Stimulated activated CD4-positive, alpha-beta T cell treated with anti-CD3 and anti-CD28 coated beads, Interleukin-2, amount 100 ng/mL, for 24 hours (primary cell): ENCODE measurements around the gene GPRIN3.

Source experiments
- DNase-seq, 2 donors: peaks; one replicate each; pipeline ENCODE4 v3.0.0-alpha.2; 2020

The GPRIN3 gene

GRCh38 chr4:89253935-89254334 lies 53.7 kb downstream of the GPRIN3 start:
- DNase-seq = no peak

DNA sequence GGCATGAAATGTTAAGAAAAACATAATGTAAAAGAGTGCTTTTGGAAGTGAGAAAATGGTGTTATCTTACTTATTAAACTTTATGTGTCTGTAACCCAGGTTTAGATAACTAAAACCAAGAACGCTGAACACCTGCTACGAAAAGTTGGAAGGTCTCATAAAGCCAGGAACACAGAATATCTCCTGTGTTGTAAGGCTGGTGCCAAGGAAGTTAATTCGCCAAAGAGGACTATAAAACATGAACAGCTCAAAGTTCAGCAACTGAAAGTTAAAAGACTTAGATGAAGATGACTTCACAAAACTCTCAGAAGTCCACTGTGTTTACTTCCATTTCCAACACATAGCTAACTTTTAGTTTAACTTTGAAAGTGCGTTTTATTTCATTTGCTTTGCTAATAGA lies 54.3 kb downstream of the GPRIN3 start:
- DNase-seq = no peak

GRCh38 chr4:89251396-89251795 lies 56.2 kb downstream of the GPRIN3 start:
- no peak for DNase-seq

DNA sequence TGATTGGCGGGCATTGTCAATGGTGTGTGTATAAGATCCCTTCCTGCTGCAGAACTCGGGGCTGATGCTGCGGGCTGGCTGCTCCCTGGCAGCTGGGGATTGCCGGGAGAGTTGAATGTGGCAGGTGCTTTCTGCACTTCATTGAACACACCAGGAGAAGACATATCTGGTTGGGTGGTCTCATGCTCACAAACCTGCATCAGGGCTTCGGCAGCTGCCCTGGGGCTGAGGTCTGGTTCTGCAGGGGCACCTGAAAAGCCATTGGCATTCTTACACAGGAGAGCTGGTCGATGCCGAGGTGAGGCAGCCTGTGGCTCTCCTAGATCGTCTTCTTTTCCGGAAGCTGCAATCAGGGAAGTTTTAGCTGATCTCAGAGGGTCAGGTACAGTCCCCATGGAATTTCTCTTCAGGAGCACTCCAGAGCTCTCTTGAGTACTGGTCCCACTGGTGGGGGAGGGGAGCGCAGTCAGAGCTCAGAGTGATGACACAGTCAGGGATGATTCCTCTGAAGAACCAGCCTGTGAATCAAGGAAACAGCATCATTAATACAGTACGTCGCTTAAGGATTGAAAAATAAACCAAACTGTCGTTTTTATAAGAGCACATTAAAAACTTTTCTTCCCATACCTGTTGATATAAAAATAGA lies 57.8 kb downstream of the GPRIN3 start:
- no peak for DNase-seq

- no peak for DNase-seq
Measured at GRCh38 chr4:89249313-89249712, 58.3 kb downstream of the GPRIN3 start.

DNA sequence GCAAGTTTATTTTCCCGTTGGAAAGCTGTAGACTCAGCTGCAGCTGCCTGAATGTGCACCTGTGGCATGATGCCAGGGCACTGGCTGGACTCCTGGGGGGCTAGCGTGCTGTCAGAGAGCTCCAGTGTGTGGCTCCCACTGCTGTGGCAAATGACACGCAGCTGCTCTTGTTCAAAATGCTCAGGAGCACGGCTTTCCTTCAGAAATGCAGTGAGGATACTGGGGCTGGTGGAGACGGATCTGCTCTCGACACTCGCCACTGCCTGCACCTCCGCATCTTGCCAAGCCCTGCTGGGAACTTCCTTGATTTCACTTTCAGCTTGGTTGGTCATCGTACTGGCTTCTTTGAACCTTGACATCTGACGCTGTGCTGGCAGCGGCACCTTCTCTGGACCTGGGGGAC lies 58.7 kb downstream of the GPRIN3 start:
- DNase-seq = no peak

GRCh38 chr4:89247951-89248350 lies 59.6 kb downstream of the GPRIN3 start:
- DNase-seq = no peak

DNA sequence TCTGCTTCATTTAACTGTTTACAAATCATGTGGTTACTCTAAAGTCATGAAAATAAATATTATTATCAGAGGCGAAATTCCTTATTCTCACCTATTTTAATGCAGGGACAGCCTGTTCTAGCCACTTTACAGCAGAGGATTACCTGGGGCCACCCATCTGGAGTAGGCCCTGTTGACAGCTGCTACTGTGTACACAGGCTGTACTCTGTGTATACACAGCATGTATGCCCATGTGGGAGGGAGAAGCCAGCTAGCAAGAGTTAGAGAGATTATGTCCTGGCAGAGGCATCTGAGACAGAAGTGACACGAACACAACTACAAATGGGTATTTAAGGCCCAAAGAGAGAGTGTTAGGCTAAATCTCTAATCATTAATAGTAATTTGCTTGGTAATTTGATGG lies 62.1 kb downstream of the GPRIN3 start:
- DNase-seq = no peak

- DNase-seq = no peak
Measured at GRCh38 chr4:89243733-89244252, 63.8 kb downstream of the GPRIN3 start.

- DNase-seq = no peak
Measured at GRCh38 chr4:89242864-89243732, 64.5 kb downstream of the GPRIN3 start.

DNA sequence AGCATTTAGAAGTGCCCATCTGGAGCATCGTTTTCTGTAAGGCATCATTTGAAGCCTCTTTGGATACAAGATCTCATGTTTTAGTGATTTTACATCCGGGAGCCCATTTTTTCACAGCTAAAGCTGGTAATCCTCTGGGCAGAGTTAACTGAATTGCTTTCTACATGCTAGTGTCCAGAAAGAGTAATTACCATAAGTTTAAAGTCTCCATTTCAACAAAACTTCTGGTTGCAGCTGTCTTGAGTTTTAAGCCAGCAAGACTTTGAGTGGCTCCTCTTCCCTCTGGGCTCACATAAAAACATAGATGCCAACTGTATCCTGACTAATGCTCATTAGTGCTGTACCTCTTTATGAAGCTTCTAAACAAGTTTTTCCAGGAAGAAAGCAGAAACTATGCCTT lies 65.4 kb downstream of the GPRIN3 start:
- no peak for DNase-seq

GRCh38 chr4:89230271-89230670 lies 77.3 kb downstream of the GPRIN3 start:
- no peak for DNase-seq

DNA sequence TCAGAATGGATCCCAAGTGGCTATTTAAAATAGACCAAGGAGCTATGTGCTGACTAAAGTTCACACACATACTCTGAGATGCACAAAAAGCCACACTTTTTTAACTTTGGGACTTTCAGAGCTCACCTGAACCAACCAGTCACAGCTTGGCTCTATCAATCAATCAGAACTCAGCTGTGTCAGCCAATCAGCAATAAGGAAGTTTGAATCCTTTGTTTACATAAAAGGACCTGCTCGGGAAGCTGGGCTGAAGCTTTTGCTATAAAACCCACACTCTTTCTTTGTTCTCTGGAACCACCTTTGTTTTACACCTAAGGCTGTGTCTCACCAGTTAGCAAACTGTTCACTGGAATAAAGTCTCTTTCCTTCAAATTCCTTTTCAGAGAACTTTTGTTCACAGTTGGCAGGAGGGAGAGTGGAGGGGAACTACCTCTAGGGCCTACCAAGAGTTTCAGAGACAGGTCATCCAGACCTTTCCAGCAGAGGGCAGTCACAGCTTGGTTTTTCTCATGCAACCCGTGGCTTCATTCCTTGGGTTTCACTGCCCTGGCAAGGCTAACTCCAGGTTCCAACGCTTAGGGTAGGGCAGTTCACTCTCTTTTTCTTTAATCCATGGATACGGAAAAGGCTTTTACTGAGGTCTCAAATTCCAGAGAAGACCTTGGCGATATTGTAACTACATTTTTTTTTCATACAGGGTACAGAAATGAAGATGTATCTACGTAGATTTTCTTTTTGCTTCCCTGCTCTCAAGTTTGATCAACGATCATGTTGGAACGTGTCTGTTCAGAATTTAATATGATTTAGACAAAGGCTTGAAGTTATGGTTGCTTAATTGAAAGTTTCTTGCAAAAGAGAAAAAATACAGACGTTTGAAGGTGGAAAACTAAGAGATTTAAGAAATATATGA lies 80.7 kb downstream of the GPRIN3 start:
- peak; percentile 77 to 81 for DNase-seq

DNA sequence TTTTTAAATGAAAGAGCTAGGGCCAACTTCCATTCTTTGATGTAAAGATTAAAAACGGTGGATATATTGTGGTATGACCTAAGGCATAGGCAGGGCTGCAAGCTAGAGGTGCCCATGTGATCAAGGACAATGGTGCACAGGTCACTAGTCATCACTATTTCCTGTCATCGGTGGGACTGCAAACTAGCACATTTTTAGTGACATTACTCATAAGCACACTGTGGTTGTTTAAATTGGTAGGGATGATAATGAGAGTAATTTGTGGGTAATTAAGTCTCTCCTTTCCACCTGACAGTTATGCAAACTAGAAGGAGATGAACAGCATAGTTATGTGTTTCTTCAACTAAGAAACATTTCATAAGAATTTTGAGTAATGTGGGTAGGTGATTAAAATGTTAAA lies 85.4 kb downstream of the GPRIN3 start:
- peak in 1 of 2 donors; percentile 5 for DNase-seq

GRCh38 chr4:89221167-89221867 lies 86.3 kb downstream of the GPRIN3 start:
- no peak for DNase-seq

- DNase-seq = no peak
Measured at GRCh38 chr4:89218587-89218986, 89.0 kb downstream of the GPRIN3 start.

GRCh38 chr4:89217604-89218003 lies 90.0 kb downstream of the GPRIN3 start:
- DNase-seq = no peak

DNA sequence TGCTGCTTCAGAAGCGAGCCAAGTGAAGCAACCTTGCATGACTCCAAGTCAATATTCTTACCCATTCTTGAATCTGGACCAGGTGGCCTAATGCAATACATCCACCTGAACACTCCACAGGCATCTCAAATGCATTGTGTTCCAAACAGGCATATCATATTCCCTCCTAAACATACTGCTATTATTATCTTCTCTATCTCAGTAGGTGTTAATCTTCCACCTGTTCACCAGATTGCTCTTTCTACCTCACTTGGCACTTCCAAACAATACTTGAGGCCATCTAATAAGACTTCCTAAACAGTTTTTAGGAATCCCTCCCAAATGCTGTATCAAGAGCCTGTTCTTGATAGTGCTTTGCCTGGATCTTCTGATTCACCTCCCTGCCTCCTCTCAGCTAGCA lies 90.7 kb downstream of the GPRIN3 start:
- DNase-seq = no peak

DNA sequence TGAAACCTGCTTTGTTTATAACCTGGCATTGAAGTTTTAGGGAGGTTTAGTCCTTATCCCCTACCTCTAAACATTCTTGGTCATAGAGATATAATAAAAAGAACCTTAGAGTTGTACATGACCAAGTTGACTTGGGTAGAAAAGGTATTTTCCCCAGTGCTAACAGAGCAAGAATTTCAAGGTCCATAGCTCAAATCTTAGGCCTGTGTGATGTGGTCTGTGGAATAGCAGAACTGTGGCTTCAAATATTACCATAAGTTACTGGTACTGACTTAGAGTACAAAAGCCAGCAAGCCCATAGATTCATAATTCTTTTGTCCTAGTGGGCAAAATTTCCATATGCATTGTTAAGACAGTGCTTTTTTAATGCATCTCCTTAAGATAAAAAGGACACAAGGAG lies 91.2 kb downstream of the GPRIN3 start:
- no peak for DNase-seq

DNA sequence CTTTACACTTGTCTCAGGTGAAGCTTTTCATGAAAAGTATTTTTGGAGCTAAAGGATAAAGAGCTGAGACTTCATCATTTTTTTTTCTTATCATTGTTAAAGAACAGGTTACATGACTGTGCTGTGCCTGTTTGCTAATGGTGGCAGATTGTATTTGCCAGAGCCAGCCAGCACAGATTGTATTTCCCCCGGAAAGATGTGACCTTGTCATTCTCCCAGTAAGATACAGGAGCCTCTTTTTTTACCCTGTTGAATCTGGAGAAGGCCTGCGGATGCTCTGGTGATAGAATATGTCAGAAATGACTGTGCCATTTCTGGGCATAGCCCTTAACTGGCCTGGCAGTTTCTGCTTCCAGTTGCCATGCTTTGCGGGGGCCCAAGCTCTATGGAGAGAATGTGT lies 91.9 kb downstream of the GPRIN3 start:
- no peak for DNase-seq

GRCh38 chr4:89214308-89214707 lies 93.3 kb downstream of the GPRIN3 start:
- DNase-seq = no peak

- DNase-seq = no peak
Measured at GRCh38 chr4:89213382-89213701, 94.3 kb downstream of the GPRIN3 start.
